Pancreas (tissue), 10 donors: ENCODE data around the gene PYDC1. TPM values are rescaled to one million over a fixed set of nuclear protein-coding genes. Genes with fewer than 3 reads are reported as not detected.
"Not testable (repeated sequence)": the region's sequence is repeated elsewhere in the genome, so short reads cannot be mapped to it uniquely, and the experiment has no call there.

Experiments
- ATAC-seq, 4 donors: fragments of 200-7000 bp; cut with Tn5 transposase; one replicate each; pipeline versions ENCODE4 v1.8.0 to v1.9.1; 2020; ENCODE audit warnings: mild to moderate bottlenecking in 4 of 4, moderate library complexity in 4 of 4
- DNase-seq, 6 donors: peaks; one replicate each; pipeline ENCODE4 v3.0.0-alpha.2; 2020
- FAIRE-seq: peaks from 2 replicates; lab custom pipeline; 2012; peaks lifted over from hg19 to GRCh38; lab: Jason Lieb, UNC
- H3K27ac ChIP-seq, 4 donors: fragments of 200-600 bp; sonication (generic); 1 replicate in 3 of 4; 2 replicates in 1 of 4; pipeline versions ENCODE4 v1.5.0 to v1.8.0; 2020
- H3K27me3 ChIP-seq, 4 donors: fragments of 200-600 bp; one replicate each; pipeline ENCODE4 v1.8.0; 2021
- H3K36me3 ChIP-seq, 3 donors: fragments of 200-600 bp; sonication (generic) in 1 of 3; one replicate each; pipeline versions ENCODE4 v1.5.0 to v1.8.0; 2020 to 2021
- H3K4me1 ChIP-seq, 3 donors: fragments of 200-600 bp; one replicate each; pipeline ENCODE4 v1.8.0; 2021
- H3K4me3 ChIP-seq, 4 donors: fragments of 200-600 bp; sonication (generic) in 2 of 4; one replicate each; pipeline versions ENCODE4 v1.5.0 to v1.8.0; 2020 to 2021
- H3K9me3 ChIP-seq, 4 donors: fragments of 200-600 bp; one replicate each; pipeline ENCODE4 v1.8.0; 2021
- CTCF ChIP-seq, 4 donors: fragments of 200-600 bp; sonication (generic) in 3 of 4; IDR thresholded peaks; one replicate each; pipeline versions ENCODE4 v1.5.0 to v1.8.0; 2021; ENCODE audit warnings: antibody characterized with exemption in 4 of 4
- WGBS, 2 donors: extraction: QIAGEN DNeasy Blood & Tissue Kit; methylation state at CpG; one replicate each; pipeline ENCODE4 v1.1.7; 2013; 5-methylcytosine and 5-hydroxymethylcytosine counted together
- intact Hi-C, 3 donors: fragments of 100-400 bp; cut with DNase I; formaldehyde crosslinking; loops; one replicate each; pipeline versions ENCODE4 v1.11.1 to v1.14.2; 2022
- polyA plus RNA-seq, 2 donors: library from polyadenylated mRNA; stranded (reverse); fragments of 200-250 nt; gene quantifications; one replicate each; pipeline ENCODE4 v1.2.3, GENCODE V29; 2013
- total RNA-seq, 6 donors: library from RNA; stranded (reverse); fragmentation: NEBNext Ultra II Directional in 4 of 6; extraction: Animal tissue kit (Norgen Biotek cat#: 25700) in 4 of 6; gene quantifications; one replicate each; pipeline versions ENCODE4 v1.2.1 to v1.2.4, GENCODE V29; 2021 to 2023
- donor health status: healthy with polysubstance abuse.
- donor health status: DM: no; HTN: no; CAD: no; lungs with moderate emphysema.
- donor health status: DM: no; HTN: no; CAD: no.
- donor health status: control.
- donor health status: control.
- donor health status: Bipolar disorder and iron deficiency.
- donor health status: DM: yes; HTN: yes; CAD: no.
- donor health status: DM: no; HTN: no; CAD: no.
- donor health status: DM: no; HTN: no; CAD: no.
- donor health status: DM: yes; HTN: yes; CAD: no.

The PYDC1 gene
- total and polyA plus RNA-seq, 8 donors = not detected

- no peak for ATAC-seq
- TF ChIP-seq CTCF (IDR thresholded peaks at IDR 0.05) = no peak
- 59 to 62% methylated on average over 5 of the region's 5 CpGs for WGBS, 2 donors
These were observed 31.4 kb upstream of the PYDC1 start for GRCh38 chr16:31248344-31248743.

GRCh38 chr16:31246296-31246695, 29.4 kb upstream of the PYDC1 start:
- intact Hi-C loops = no loop called here

More at GRCh38 chr16:31248344-31248743, 31.4 kb upstream of the PYDC1 start:
- H3K27ac ChIP-seq = no peak overlapping the region
- no peak for DNase-seq
- H3K36me3 ChIP-seq = no peaks in the 10 kb centered on the region
- no peaks in the 10 kb centered on the region for H3K27me3 ChIP-seq
- no peak overlapping the region for H3K4me3 ChIP-seq
- H3K4me1 ChIP-seq = no peaks in the 10 kb centered on the region
- intact Hi-C loops = no loop called here
- no peaks in the 10 kb centered on the region for H3K9me3 ChIP-seq
- FAIRE-seq = no peak

GRCh38 chr16:31245598-31245997, 28.7 kb upstream of the PYDC1 start:
- not testable (repeated sequence) for DNase-seq

More at GRCh38 chr16:31246296-31246695, 29.4 kb upstream of the PYDC1 start:
- Histone ChIP-seq H3K36me3 (no peaks in the 10 kb centered on the region), H3K27me3 (no peaks in the 10 kb centered on the region), H3K9me3 (no peaks in the 10 kb centered on the region), H3K4me3 (no peak overlapping the region), H3K4me1 (no peaks in the 10 kb centered on the region), H3K27ac (no peak overlapping the region)
- 82 to 96% methylated on average over 3 of the region's 3 CpGs for WGBS, 2 donors
- FAIRE-seq (no peak), ATAC-seq (no peak), DNase-seq (no peak)
- no peak for TF ChIP-seq CTCF (IDR thresholded peaks at IDR 0.05)

GRCh38 chr16:31243734-31244670, 27.1 kb upstream of the PYDC1 start:
- no peak for TF ChIP-seq CTCF (IDR thresholded peaks at IDR 0.05)
- Histone ChIP-seq H3K4me3 (no peak overlapping the region), H3K4me1 (no peaks in the 10 kb centered on the region), H3K27me3 (no peaks in the 10 kb centered on the region), H3K9me3 (no peaks in the 10 kb centered on the region), H3K36me3 (no peaks in the 10 kb centered on the region), H3K27ac (no peak overlapping the region)
- WGBS, 2 donors = 59 to 62% methylated on average over 7 to 9 of the region's 9 CpGs
- FAIRE-seq (no peak), ATAC-seq (peak in 1 of 4 donors; percentile 59), DNase-seq (no peak)
- intact Hi-C loops = no loop called here

More at GRCh38 chr16:31245598-31245997, 28.7 kb upstream of the PYDC1 start:
- 29 to 31% methylated on average over 8 of the region's 8 CpGs for WGBS, 2 donors
- H3K27me3 ChIP-seq, H3K4me3 ChIP-seq, intact Hi-C loops, ATAC-seq, FAIRE-seq, H3K9me3 ChIP-seq, H3K4me1 ChIP-seq, H3K36me3 ChIP-seq, H3K27ac ChIP-seq: not testable (repeated sequence)

GRCh38 chr16:31242206-31242605, 25.3 kb upstream of the PYDC1 start:
- no peak for TF ChIP-seq CTCF (IDR thresholded peaks at IDR 0.05)

More at GRCh38 chr16:31242206-31242605, 25.3 kb upstream of the PYDC1 start:
- WGBS, 2 donors = 51 to 59% methylated on average over 6 of the region's 6 CpGs
- DNase-seq (no peak), ATAC-seq (peak in 1 of 4 donors; percentile 46), FAIRE-seq (no peak)
- H3K36me3 ChIP-seq = no peaks in the 10 kb centered on the region
- H3K27ac ChIP-seq = no peak overlapping the region
- no peak overlapping the region for H3K4me3 ChIP-seq
- H3K9me3 ChIP-seq = no peaks in the 10 kb centered on the region
- intact Hi-C loops = no loop called here
- no peaks in the 10 kb centered on the region for H3K4me1 ChIP-seq
- H3K27me3 ChIP-seq = no peaks in the 10 kb centered on the region
